Posterior vena cava (tissue), 2 donors: ENCODE measurements around the gene COL20A1. TPM values are rescaled to one million over a fixed set of nuclear protein-coding genes. Genes with fewer than 3 reads are reported as not detected.

Experiments
- DNase-seq: peaks from one replicate; pipeline ENCODE4 v3.0.0-alpha.2; 2020; ENCODE audit warnings: low spot score
- intact Hi-C, 2 donors: fragments of 100-400 bp; cut with DNase I; formaldehyde crosslinking; loops; one replicate each; pipeline versions ENCODE4 v1.14.1 to v1.14.2; 2022 to 2023
- total RNA-seq, 2 donors: library from RNA; stranded (reverse); fragmentation: NEBNext Ultra II Directional; extraction: Animal tissue kit (Norgen Biotek cat#: 25700); gene quantifications; one replicate each; pipeline ENCODE4 v1.2.1, GENCODE V29; 2021
- donor health status: DM: yes; HTN: yes; CAD: no.
- donor health status: DM: yes; HTN: yes; CAD: no.

COL20A1 gene
- total RNA-seq, 2 donors from 2014 or later = 0.14 TPM; not detected in 1

- intact Hi-C loops = no loop called here
- no peak for DNase-seq
Measured at GRCh38 chr20:63274381-63275228, 18.4 kb upstream of the COL20A1 start.

- DNase-seq = no peak
- intact Hi-C loops = no loop called here
Measured at GRCh38 chr20:63275825-63276224, 17.2 kb upstream of the COL20A1 start.

- intact Hi-C loops = no loop called here
- DNase-seq = no peak
Measured at GRCh38 chr20:63276956-63277355, 16.0 kb upstream of the COL20A1 start.

- no peak for DNase-seq
- intact Hi-C loops = no loop called here
Measured at GRCh38 chr20:63277466-63278272, 15.3 kb upstream of the COL20A1 start.

- intact Hi-C loops = no loop called here
- DNase-seq = no peak
Measured at GRCh38 chr20:63278661-63279060, 14.3 kb upstream of the COL20A1 start.

- intact Hi-C loops = no loop called here
- DNase-seq = no peak
Measured at GRCh38 chr20:63279931-63280330, 13.1 kb upstream of the COL20A1 start.

GRCh38 chr20:63280371-63280770, 12.6 kb upstream of the COL20A1 start:
- no peak for DNase-seq

GRCh38 chr20:63280929-63281545, 11.9 kb upstream of the COL20A1 start:
- DNase-seq = no peak
- intact Hi-C loops = no loop called here

More at GRCh38 chr20:63280371-63280770, 12.6 kb upstream of the COL20A1 start:
- intact Hi-C loops = no loop called here

- intact Hi-C loops = no loop called here
- DNase-seq = no peak
Measured at GRCh38 chr20:63281742-63282665, 11.0 kb upstream of the COL20A1 start.

- intact Hi-C loops = no loop called here
- no peak for DNase-seq
Measured at GRCh38 chr20:63282946-63283345, 10.0 kb upstream of the COL20A1 start.

- intact Hi-C loops = no loop called here
Measured at GRCh38 chr20:63283397-63284082, 9.4 kb upstream of the COL20A1 start.

GRCh38 chr20:63284083-63284440, 8.9 kb upstream of the COL20A1 start:
- intact Hi-C loops = no loop called here

More at GRCh38 chr20:63283397-63284082, 9.4 kb upstream of the COL20A1 start:
- no peak for DNase-seq

GRCh38 chr20:63284544-63284949, 8.4 kb upstream of the COL20A1 start:
- intact Hi-C loops = no loop called here
- no peak for DNase-seq

More at GRCh38 chr20:63284083-63284440, 8.9 kb upstream of the COL20A1 start:
- DNase-seq = no peak

- DNase-seq = no peak
- intact Hi-C loops = no loop called here
Measured at GRCh38 chr20:63284981-63285524, 7.9 kb upstream of the COL20A1 start.

GRCh38 chr20:63285636-63286615, 7.1 kb upstream of the COL20A1 start:
- DNase-seq = no peak

GRCh38 chr20:63286781-63287696, 5.9 kb upstream of the COL20A1 start:
- no peak for DNase-seq

More at GRCh38 chr20:63285636-63286615, 7.1 kb upstream of the COL20A1 start:
- intact Hi-C loops = no loop called here

More at GRCh38 chr20:63286781-63287696, 5.9 kb upstream of the COL20A1 start:
- intact Hi-C loops = no loop called here
